ENCODE data around the gene POLR1H. TPM values are rescaled to one million over a fixed set of nuclear protein-coding genes. Genes with fewer than 3 reads are reported as not detected.

Gene POLR1H
- total RNA-seq, 1 donor from 2014 or later, result 31.2 TPM

DNA sequence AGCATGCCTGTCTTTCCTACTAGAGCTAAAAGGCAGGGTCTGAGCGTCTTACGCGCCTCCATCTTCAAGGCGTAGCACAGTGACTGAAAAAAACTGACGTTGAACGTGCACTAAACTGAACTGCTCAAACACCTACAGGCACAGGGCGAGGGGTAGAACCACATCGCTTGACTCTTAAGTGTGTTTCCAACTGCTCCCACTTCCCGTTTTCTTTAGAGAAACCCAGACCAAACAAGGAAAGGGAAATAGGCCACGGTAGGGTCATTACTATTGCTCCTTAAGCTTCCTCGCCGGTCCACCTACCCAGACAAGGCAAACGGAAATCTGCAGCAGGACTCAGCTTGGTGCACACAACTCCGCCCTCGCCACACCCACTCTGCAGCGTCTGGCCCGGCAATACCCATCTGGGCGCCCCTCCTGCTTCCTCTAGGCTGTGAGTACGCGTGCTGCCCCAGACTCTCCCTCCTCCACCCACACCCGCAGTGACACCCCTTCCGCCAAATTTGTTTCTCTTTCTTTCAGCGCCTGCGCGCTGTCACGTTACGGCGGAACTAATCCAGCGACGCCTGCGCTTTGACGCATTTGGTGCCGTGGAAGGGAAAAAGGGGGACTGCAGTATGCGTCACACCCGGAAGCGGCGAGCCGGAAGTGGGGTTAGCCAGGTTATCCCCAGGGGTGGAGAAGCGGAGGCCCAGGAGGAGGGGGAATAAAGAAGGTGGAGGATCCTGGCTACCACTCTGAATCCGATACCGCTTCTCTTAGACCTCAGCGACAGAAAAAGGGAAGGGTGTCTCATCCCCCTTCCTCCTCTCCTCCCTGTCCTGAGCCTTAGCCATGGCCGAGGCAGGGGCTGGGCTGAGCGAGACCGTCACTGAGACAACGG lies 5.8 kb downstream of the POLR1H start, which contains the start of gene PPP1R11:
TSS of gene PPP1R11 (plus strand) at position 622 of the 883 bp plus-strand sequence. CDS start at position 835, 213 bp downstream.
- intact Hi-C loops (cut with DNase I), result no loop called here
- Histone ChIP-seq H3K36me3 (peaks cover 0 to 9% of the 10 kb centered on the region in 2 donors), H3K27ac (peak within 1 kb of the TSS; percentile 85), H3K27me3 (no peaks in the 10 kb centered on the region), H3K9me3 (no peaks in the 10 kb centered on the region), H3K4me1 (peaks cover 44% of the 10 kb centered on the region), H3K4me3 (peak within 1 kb of the TSS; percentile 59 to 78)
- TF ChIP-seq POLR2A (IDR thresholded peaks at IDR 0.05) (peak in 1 of 2 donors; percentile 65), POLR2AphosphoS5 (IDR thresholded peaks at IDR 0.05; ENCODE audit: insufficient read depth in 1 of 2, low read depth in 1 of 2) (peak; percentile 98 to 100)
- TF ChIP-seq, protein P1, sequence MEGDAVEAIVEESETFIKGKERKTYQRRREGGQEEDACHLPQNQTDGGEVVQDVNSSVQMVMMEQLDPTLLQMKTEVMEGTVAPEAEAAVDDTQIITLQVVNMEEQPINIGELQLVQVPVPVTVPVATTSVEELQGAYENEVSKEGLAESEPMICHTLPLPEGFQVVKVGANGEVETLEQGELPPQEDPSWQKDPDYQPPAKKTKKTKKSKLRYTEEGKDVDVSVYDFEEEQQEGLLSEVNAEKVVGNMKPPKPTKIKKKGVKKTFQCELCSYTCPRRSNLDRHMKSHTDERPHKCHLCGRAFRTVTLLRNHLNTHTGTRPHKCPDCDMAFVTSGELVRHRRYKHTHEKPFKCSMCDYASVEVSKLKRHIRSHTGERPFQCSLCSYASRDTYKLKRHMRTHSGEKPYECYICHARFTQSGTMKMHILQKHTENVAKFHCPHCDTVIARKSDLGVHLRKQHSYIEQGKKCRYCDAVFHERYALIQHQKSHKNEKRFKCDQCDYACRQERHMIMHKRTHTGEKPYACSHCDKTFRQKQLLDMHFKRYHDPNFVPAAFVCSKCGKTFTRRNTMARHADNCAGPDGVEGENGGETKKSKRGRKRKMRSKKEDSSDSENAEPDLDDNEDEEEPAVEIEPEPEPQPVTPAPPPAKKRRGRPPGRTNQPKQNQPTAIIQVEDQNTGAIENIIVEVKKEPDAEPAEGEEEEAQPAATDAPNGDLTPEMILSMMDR (IDR thresholded peaks at IDR 0.05), result no peak
- DNase-seq (ENCODE audit: extremely low spot score in 2 of 2), result peak; percentile 100

DNA sequence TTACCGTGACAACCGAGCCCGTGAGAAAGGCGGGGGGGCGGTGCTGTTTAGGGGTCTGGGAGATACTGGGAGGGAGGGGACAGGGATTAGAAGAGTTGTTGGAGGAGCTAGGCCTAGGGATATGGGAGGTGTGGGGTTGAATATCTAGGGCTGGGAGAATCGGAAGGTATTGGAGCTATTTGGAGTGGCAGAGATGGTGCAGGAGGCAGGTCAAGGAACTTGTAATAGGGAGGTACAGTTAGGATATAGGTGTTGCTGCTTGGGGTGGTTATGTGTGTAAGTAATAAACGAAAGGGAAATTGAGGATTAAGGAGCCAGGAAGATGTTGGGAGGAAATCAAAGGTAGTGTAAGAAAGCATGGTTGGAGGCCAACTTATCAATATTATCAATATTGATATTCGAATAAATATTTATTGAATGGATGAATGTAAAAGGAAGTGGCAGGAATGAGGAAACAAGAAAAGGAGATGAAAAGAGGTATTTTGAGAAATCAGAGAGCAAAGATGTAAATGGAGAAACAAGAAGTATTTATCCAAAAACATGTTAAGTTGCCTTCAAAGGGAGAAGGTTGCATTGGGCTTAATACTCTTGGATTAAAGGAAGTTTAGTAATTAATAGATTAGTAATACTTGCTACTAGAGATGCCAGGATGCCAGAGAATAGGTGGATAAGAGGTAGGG lies 6.5 kb downstream of the POLR1H start:
- intact Hi-C loops (cut with DNase I), result no loop called here
- peak in 1 of 2 donors; percentile 94 for DNase-seq (ENCODE audit: extremely low spot score in 2 of 2)
- H3K36me3 ChIP-seq, result peaks cover 0 to 9% of the 10 kb centered on the region in 2 donors
- H3K9me3 ChIP-seq, result no peaks in the 10 kb centered on the region
- no peaks in the 10 kb centered on the region for H3K27me3 ChIP-seq
- H3K4me1 ChIP-seq, result peaks cover 36% of the 10 kb centered on the region
- peak overlapping the region; percentile 85 for H3K27ac ChIP-seq
- peak overlapping the region; percentile 59 to 78 for H3K4me3 ChIP-seq
- TF ChIP-seq POLR2A (IDR thresholded peaks at IDR 0.05) (no peak), POLR2AphosphoS5 (IDR thresholded peaks at IDR 0.05; ENCODE audit: insufficient read depth in 1 of 2, low read depth in 1 of 2) (no peak)
- TF ChIP-seq, protein P1 (IDR thresholded peaks at IDR 0.05), result no peak

DNA sequence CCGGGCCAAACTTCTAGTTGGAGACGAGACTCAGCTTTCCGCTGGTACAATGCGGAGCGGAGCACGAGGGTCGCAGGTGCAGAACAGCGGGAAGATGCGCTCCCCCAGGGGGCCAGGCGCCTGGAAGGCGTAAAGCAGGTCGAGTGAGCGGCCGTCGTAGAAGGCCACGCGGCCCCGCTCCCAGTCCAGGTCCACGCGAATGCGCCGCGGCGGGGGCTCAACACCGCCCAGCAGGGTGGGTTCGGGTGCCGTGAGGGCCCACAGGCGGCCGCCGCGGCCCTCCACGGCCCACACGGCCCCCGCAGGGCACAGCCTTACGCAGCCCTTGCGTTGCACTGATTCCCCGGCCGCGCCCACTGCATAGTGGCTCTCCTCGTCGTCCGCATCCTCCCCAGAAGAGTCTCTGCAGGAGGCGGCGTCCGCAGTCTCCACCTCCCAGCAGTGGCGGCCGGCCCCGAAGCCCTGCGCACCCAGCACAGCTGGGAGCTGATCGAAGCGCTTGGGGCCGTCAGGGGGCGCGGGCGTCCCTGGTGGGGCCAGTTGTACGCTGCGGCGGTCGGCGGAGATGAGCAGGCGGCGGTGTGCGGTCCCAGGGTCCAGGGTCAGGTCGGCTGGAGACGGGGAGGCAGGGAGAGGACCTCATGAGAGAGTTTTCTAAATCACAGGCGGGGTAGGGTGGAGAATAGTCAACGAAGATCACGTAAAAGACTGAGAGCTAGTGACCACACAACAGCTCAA lies 10.2 kb downstream of the POLR1H start:
- H3K4me3 ChIP-seq, result peak overlapping the region in 1 of 2 donors; percentile 6
- intact Hi-C loops (cut with DNase I), result no loop called here
- H3K27ac ChIP-seq, result no peak overlapping the region
- H3K4me1 ChIP-seq, result peaks cover 55% of the 10 kb centered on the region
- no peaks in the 10 kb centered on the region for H3K9me3 ChIP-seq
- TF ChIP-seq POLR2AphosphoS5 (IDR thresholded peaks at IDR 0.05; ENCODE audit: insufficient read depth in 1 of 2, low read depth in 1 of 2) (peak in 1 of 2 donors; percentile 29), POLR2A (IDR thresholded peaks at IDR 0.05) (no peak)
- TF ChIP-seq, protein P1 (IDR thresholded peaks at IDR 0.05), result no peak
- no peak for DNase-seq (ENCODE audit: extremely low spot score in 2 of 2)
- H3K36me3 ChIP-seq, result peaks cover 0 to 9% of the 10 kb centered on the region in 2 donors
- no peaks in the 10 kb centered on the region for H3K27me3 ChIP-seq

DNA sequence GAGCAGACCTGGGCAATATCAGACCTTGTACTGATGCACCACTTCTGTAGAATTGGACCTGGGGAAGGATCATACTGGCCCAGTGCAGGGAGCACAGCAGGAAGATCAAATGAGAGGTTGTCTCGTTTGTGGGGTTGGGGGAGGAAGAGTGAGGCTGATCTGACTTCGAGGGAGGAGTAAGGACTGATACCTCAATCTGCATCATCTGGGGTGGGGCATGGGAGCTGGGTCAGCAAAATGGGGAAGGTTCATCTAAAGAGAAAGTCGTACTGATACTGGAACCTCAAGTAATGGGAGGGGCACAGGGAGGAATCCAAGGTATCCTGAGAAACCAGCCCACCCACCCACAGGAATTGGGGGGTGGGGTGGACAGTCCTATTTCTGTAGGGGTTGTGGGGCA lies 10.8 kb downstream of the POLR1H start:
- no peak overlapping the region for H3K27ac ChIP-seq
- intact Hi-C loops (cut with DNase I), result no loop called here
- H3K4me3 ChIP-seq, result no peak overlapping the region
- TF ChIP-seq POLR2AphosphoS5 (IDR thresholded peaks at IDR 0.05; ENCODE audit: insufficient read depth in 1 of 2, low read depth in 1 of 2) (no peak), POLR2A (IDR thresholded peaks at IDR 0.05) (no peak)
- TF ChIP-seq, protein P1 (IDR thresholded peaks at IDR 0.05), result no peak
- no peak for DNase-seq (ENCODE audit: extremely low spot score in 2 of 2)
- peaks cover 0 to 9% of the 10 kb centered on the region in 2 donors for H3K36me3 ChIP-seq
- peaks cover 56% of the 10 kb centered on the region for H3K4me1 ChIP-seq
- H3K27me3 ChIP-seq, result no peaks in the 10 kb centered on the region
- no peaks in the 10 kb centered on the region for H3K9me3 ChIP-seq

Measured in vagina (tissue), 2 donors.